HCT116 (cell line): ENCODE data around the gene OR56B1. TPM values are rescaled to one million over a fixed set of nuclear protein-coding genes. Genes with fewer than 3 reads are reported as not detected.

Experiments used
- ATAC-seq: fragments of 200-7000 bp; cut with Tn5 transposase; 2 replicates; pipeline ENCODE4 v1.9.1; 2020; ENCODE audit warnings: mild to moderate bottlenecking, moderate library complexity
- BruUV-seq: library from RNA; stranded (reverse); fragments of 400-500 nt; replicated peaks from 2 replicates; lab custom pipeline; 2021; lab: Mats Ljungman, UMichigan
- CTCF ChIA-PET: fragments of 300-600 bp; sonication (Branson Sonifier 250); formaldehyde crosslinking; loops from one replicate; lab custom pipeline; 2021; ENCODE audit warnings: antibody characterized with exemption; lab: Charles Lee
- POLR2A ChIA-PET: fragments of 300-600, 350-600 bp; sonication (Branson Sonifier 250); formaldehyde crosslinking; loops from one replicate; lab custom pipeline; 2021; ENCODE audit warnings: antibody characterized with exemption; lab: Charles Lee
- RAD21 ChIA-PET, 2 experiments: fragments of 300-600 bp; sonication (Branson Sonifier 250); formaldehyde crosslinking; loops; one replicate each; lab custom pipeline; 2023; ENCODE audit warnings: low total read pairs in 2 of 2; ENCODE audit not compliant: uncharacterized antibody in 2 of 2, unreplicated experiment in 2 of 2, low non-redundant PET in 1 of 2; lab: Charles Lee
- DNase-seq: peaks from one replicate; pipeline ENCODE4 v3.0.0-alpha.2; 2010; ENCODE audit warnings: low read depth, low spot score
- H2AFZ ChIP-seq: fragments of 200-600 bp; shearing (Covaris generic), sonication (generic); 2 replicates; pipeline ENCODE4 v1.6.1; 2017; ENCODE audit warnings: low read depth, mixed run types, mixed read lengths, antibody characterized with exemption, low read length; ENCODE audit not compliant: poor library complexity, severe bottlenecking
- H3K27ac ChIP-seq: 2 replicates; pipeline ENCODE4 v1.5.1; 2012; ENCODE audit warnings: low read depth, low read length
- H3K27me3 ChIP-seq: fragments of 200-600 bp; sonication (generic); 2 replicates; pipeline ENCODE4 v1.6.1; 2016; ENCODE audit warnings: mixed run types, low read length, mixed read lengths; ENCODE audit not compliant: insufficient read depth
- H3K36me3 ChIP-seq, 2 experiments: fragments of 200-500 bp in 1 of 2; fragments of 200-600 bp in 1 of 2; sonication (Bioruptor generic) in 1 of 2; sonication (generic) in 1 of 2; 2 replicates each; pipeline versions ENCODE4 v1.5.1 to v1.6.1; 2014 to 2016; ENCODE audit warnings: low read length in 2 of 2, inconsistent platforms in 1 of 2, mixed read lengths in 1 of 2, mixed run types in 1 of 2; ENCODE audit not compliant: insufficient read depth in 2 of 2, control insufficient read depth in 1 of 2
- H3K4me1 ChIP-seq, 2 experiments: fragments of 200-600 bp in 1 of 2; sonication (generic) in 1 of 2; 2 replicates each; pipeline versions ENCODE4 v1.5.1 to v1.6.1; 2012 to 2017; ENCODE audit warnings: low read length in 2 of 2, inconsistent platforms in 1 of 2, mild to moderate bottlenecking in 1 of 2, mixed read lengths in 1 of 2, mixed run types in 1 of 2, moderate library complexity in 1 of 2; ENCODE audit not compliant: insufficient read depth in 2 of 2, control insufficient read depth in 1 of 2
- H3K4me2 ChIP-seq: fragments of 200-600 bp; sonication (generic); 2 replicates; pipeline ENCODE4 v1.6.1; 2017; ENCODE audit warnings: mixed run types, low read length, mixed read lengths
- H3K4me3 ChIP-seq, 2 experiments: fragments of 200-600 bp in 1 of 2; sonication (generic) in 1 of 2; replicated peaks in 1 of 2; 2 replicates each; pipeline ENCODE4 v1.5.1; 2011 to 2016; ENCODE audit warnings: low read length in 2 of 2, control low read depth in 1 of 2, low read depth in 1 of 2, mild to moderate bottlenecking in 1 of 2, mixed read lengths in 1 of 2, mixed run types in 1 of 2
- H3K79me2 ChIP-seq: fragments of 200-600 bp; sonication (generic); 2 replicates; pipeline ENCODE4 v1.6.1; 2017; ENCODE audit warnings: mild to moderate bottlenecking, mixed run types, low read length, moderate library complexity, mixed read lengths; ENCODE audit not compliant: insufficient read depth
- H3K9ac ChIP-seq: fragments of 200-600 bp; sonication (generic); 2 replicates; pipeline ENCODE4 v1.6.1; 2016; ENCODE audit warnings: low read length, mixed read lengths
- H3K9me2 ChIP-seq: fragments of 200-600 bp; sonication (generic), shearing (Covaris generic); 2 replicates; pipeline ENCODE4 v1.6.1; 2017; ENCODE audit warnings: mixed run types, mild to moderate bottlenecking, moderate library complexity; ENCODE audit not compliant: insufficient read depth
- H3K9me3 ChIP-seq, 2 experiments: fragments of 200-500 bp in 1 of 2; fragments of 200-600 bp in 1 of 2; sonication (Bioruptor generic) in 1 of 2; sonication (generic) in 1 of 2; 2 replicates each; pipeline ENCODE4 v1.6.1; 2014 to 2017; ENCODE audit warnings: low read length in 2 of 2, mixed read lengths in 2 of 2, inconsistent platforms in 1 of 2, low read depth in 1 of 2, mild to moderate bottlenecking in 1 of 2, mixed run types in 1 of 2, moderate library complexity in 1 of 2; ENCODE audit not compliant: control insufficient read depth in 1 of 2, insufficient read depth in 1 of 2
- H4K20me1 ChIP-seq: fragments of 200-600 bp; sonication (generic), shearing (Covaris generic); 2 replicates; pipeline ENCODE4 v1.6.1; 2017; ENCODE audit warnings: mixed run types, mild to moderate bottlenecking, moderate library complexity; ENCODE audit not compliant: insufficient read depth
- CBX3 ChIP-seq: IDR thresholded peaks from 2 replicates; pipeline ENCODE4 v1.6.1; 2012; ENCODE audit warnings: low read depth
- CEBPB ChIP-seq: IDR thresholded peaks from 2 replicates; pipeline ENCODE4 v1.6.1; 2012; ENCODE audit warnings: low read depth
- EGR1 ChIP-seq: IDR thresholded peaks from 2 replicates; pipeline ENCODE4 v1.6.1; 2012; ENCODE audit warnings: low read depth
- EZH2 ChIP-seq: fragments of 200-600 bp; sonication (generic); IDR thresholded peaks from 2 replicates; pipeline ENCODE4 v1.6.1; 2017; ENCODE audit warnings: antibody characterized with exemption, mixed run types
- EZH2phosphoT487 ChIP-seq: fragments of 200-600 bp; IDR thresholded peaks from 2 replicates; pipeline ENCODE4 v1.6.1; 2018; ENCODE audit warnings: antibody characterized with exemption, borderline replicate concordance
- JUND ChIP-seq: IDR thresholded peaks from 2 replicates; pipeline ENCODE4 v1.6.1; 2012
- POLR2A ChIP-seq: IDR thresholded peaks from 2 replicates; pipeline ENCODE4 v1.7.0; 2011; ENCODE audit warnings: borderline replicate concordance; ENCODE audit not compliant: insufficient read depth, insufficient read length; ENCODE audit errors: extremely low read depth
- POLR2AphosphoS5 ChIP-seq: IDR thresholded peaks from 2 replicates; pipeline ENCODE4 v1.6.1; 2011; ENCODE audit warnings: mild to moderate bottlenecking, low read depth, low read length, moderate library complexity
- RAD21 ChIP-seq: IDR thresholded peaks from 2 replicates; pipeline ENCODE4 v1.6.1; 2012; ENCODE audit warnings: low read depth, mild to moderate bottlenecking
- SIN3A ChIP-seq: IDR thresholded peaks from 2 replicates; pipeline ENCODE4 v1.6.1; 2012; ENCODE audit warnings: low read depth
- SRF ChIP-seq: IDR thresholded peaks from 2 replicates; pipeline ENCODE4 v1.6.1; 2012; ENCODE audit warnings: low read depth
- TCF7L2 ChIP-seq: IDR thresholded peaks from 2 replicates; pipeline ENCODE4 v1.7.0; 2011; ENCODE audit warnings: borderline replicate concordance, inconsistent platforms; ENCODE audit not compliant: insufficient read depth, insufficient read length; ENCODE audit errors: extremely low read depth
- YY1 ChIP-seq: IDR thresholded peaks from 2 replicates; pipeline ENCODE4 v1.6.1; 2011; ENCODE audit warnings: low read length, low read depth, moderate library complexity, mild to moderate bottlenecking; ENCODE audit not compliant: insufficient replicate concordance; ENCODE audit errors: extremely low read depth
- ZFX ChIP-seq: fragments of 450-650 bp; IDR thresholded peaks from 2 replicates; pipeline ENCODE4 v1.6.1; 2017
- ZNF274 ChIP-seq: fragments of 200-500 bp; sonication (Bioruptor generic); IDR thresholded peaks from 2 replicates; pipeline ENCODE4 v1.6.1; 2014; ENCODE audit warnings: mild to moderate bottlenecking, low read depth, low read length, inconsistent platforms
- intact Hi-C: fragments of 100-400 bp; cut with micrococcal nuclease; formaldehyde crosslinking; loops from 2 replicates; pipeline ENCODE4 v1.10.0; 2022
- total RNA-seq: library from RNA; stranded (reverse); gene quantifications from one replicate; pipeline ENCODE4 v1.2.1, GENCODE V29; 2021; ENCODE audit not compliant: unreplicated experiment
- TF ChIP-seq, protein P1 (sequence below): IDR thresholded peaks from 2 replicates; pipeline ENCODE4 v1.6.1; 2012
- TF ChIP-seq, protein P2 (sequence below): IDR thresholded peaks from 2 replicates; pipeline ENCODE4 v1.6.1; 2012

The OR56B1 gene
- total RNA-seq, 1 experiment from 2014 or later, result not detected

- H3K9me2 ChIP-seq, result no peaks in the 10 kb centered on the region
- ChIA-PET CTCF (interaction anchor here (1.2 kb wide), 1 partner anchor 119 kb away, joined by 3 read pairs; no protein-coding TSS in a partner anchor), POLR2A (no interaction called here), RAD21 (no interaction called here)
- peaks cover 13% of the 10 kb centered on the region for H3K27me3 ChIP-seq
- no peak overlapping the region for H3K27ac ChIP-seq
- H3K36me3 ChIP-seq, result no peaks in the 10 kb centered on the region
- no TSS peak for BruUV-seq
- H3K9ac ChIP-seq, result no peak overlapping the region
- H4K20me1 ChIP-seq, result no peaks in the 10 kb centered on the region
- H3K4me2 ChIP-seq, result no peak overlapping the region
- ATAC-seq, result no peak
- peaks cover 2 to 3% of the 10 kb centered on the region in 2 experiments; a peak in 2 of 4 replicates for H3K4me1 ChIP-seq
- no peak for DNase-seq
- peak overlapping the region; percentile 7 for H2AFZ ChIP-seq
- TF ChIP-seq EZH2 (no peak), EGR1 (no peak), POLR2A (no peak), TCF7L2 (no peak), SIN3A (no peak), JUND (no peak), ZFX (no peak), SRF (no peak), YY1 (no peak)
- TF ChIP-seq, protein P1, sequence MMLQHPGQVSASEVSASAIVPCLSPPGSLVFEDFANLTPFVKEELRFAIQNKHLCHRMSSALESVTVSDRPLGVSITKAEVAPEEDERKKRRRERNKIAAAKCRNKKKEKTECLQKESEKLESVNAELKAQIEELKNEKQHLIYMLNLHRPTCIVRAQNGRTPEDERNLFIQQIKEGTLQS, result no peak
- TF ChIP-seq, protein P2, sequence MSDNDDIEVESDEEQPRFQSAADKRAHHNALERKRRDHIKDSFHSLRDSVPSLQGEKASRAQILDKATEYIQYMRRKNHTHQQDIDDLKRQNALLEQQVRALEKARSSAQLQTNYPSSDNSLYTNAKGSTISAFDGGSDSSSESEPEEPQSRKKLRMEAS, result no peak
- H3K79me2 ChIP-seq, result no peaks in the 10 kb centered on the region
- no peaks in the 10 kb centered on the region for H3K9me3 ChIP-seq
- intact Hi-C loops, result no loop called here
- no peak overlapping the region for H3K4me3 ChIP-seq
Observed at GRCh38 chr11:5690216-5690615, 46.0 kb upstream of the OR56B1 start.

GRCh38 chr11:5690736-5691135 is 45.5 kb upstream of the OR56B1 start:
- Histone ChIP-seq H3K27me3 (peaks cover 19% of the 10 kb centered on the region), H3K79me2 (no peaks in the 10 kb centered on the region), H3K4me1 (no peaks in the 10 kb centered on the region), H4K20me1 (no peaks in the 10 kb centered on the region), H3K27ac (no peak overlapping the region), H3K4me3 (no peak overlapping the region), H2AFZ (no peak overlapping the region), H3K9me2 (no peaks in the 10 kb centered on the region), H3K9ac (no peak overlapping the region), H3K4me2 (no peak overlapping the region), H3K9me3 (no peaks in the 10 kb centered on the region), H3K36me3 (no peaks in the 10 kb centered on the region)
- RAD21 ChIA-PET, result no interaction called here
- no peak for ATAC-seq
- POLR2A ChIA-PET, result no interaction called here
- CTCF ChIA-PET, result interaction anchor here (1.2 kb wide), 1 partner anchor 119 kb away, joined by 3 read pairs; no protein-coding TSS in a partner anchor
- DNase-seq, result no peak
- TF ChIP-seq, protein P1, result no peak
- TF ChIP-seq RAD21 (no peak), ZNF274 (no peak), CBX3 (no peak), POLR2AphosphoS5 (no peak), EZH2phosphoT487 (no peak), EGR1 (no peak), JUND (no peak), SIN3A (no peak), CEBPB (no peak), POLR2A (no peak), ZFX (no peak)
- TF ChIP-seq, protein P2, result no peak
- intact Hi-C loops, result no loop called here
- BruUV-seq, result no TSS peak
